Ishikawa (cell line): ENCODE results near the gene FZD2.

Experiments used
- CEBPB ChIP-seq: IDR thresholded peaks from 2 replicates; pipeline ENCODE4 v1.6.1; 2012
- CREB1 ChIP-seq: IDR thresholded peaks from 2 replicates; pipeline ENCODE4 v1.6.1; 2012; ENCODE audit warnings: low read depth
- EGR1 ChIP-seq: IDR thresholded peaks from 2 replicates; pipeline ENCODE4 v1.6.1; 2012
- EP300 ChIP-seq: IDR thresholded peaks from 2 replicates; pipeline ENCODE4 v1.6.1; 2012; ENCODE audit warnings: borderline replicate concordance
- FOXM1 ChIP-seq: IDR thresholded peaks from 2 replicates; pipeline ENCODE4 v1.6.1; 2012; ENCODE audit warnings: low read depth, borderline replicate concordance
- NFIC ChIP-seq: IDR thresholded peaks from 2 replicates; pipeline ENCODE4 v1.6.1; 2012
- RAD21 ChIP-seq: IDR thresholded peaks from 2 replicates; pipeline ENCODE4 v1.6.1; 2012; ENCODE audit warnings: low read depth
- TCF12 ChIP-seq: IDR thresholded peaks from 2 replicates; pipeline ENCODE4 v1.6.1; 2012; ENCODE audit warnings: low read depth
- TEAD4 ChIP-seq: IDR thresholded peaks from 2 replicates; pipeline ENCODE4 v1.6.1; 2012
- YY1 ChIP-seq: IDR thresholded peaks from 2 replicates; pipeline ENCODE4 v1.6.1; 2012; ENCODE audit warnings: low read depth
- ZBTB7A ChIP-seq: IDR thresholded peaks from 2 replicates; pipeline ENCODE4 v1.6.1; 2012; ENCODE audit warnings: low read depth
- TF ChIP-seq, protein P1 (sequence below): IDR thresholded peaks from 2 replicates; pipeline ENCODE4 v1.6.1; 2012; ENCODE audit warnings: low read depth, mild to moderate bottlenecking
- TF ChIP-seq, protein P2 (sequence below): IDR thresholded peaks from 2 replicates; pipeline ENCODE4 v1.6.1; 2012
- TF ChIP-seq, protein P3 (sequence below): IDR thresholded peaks from 2 replicates; pipeline ENCODE4 v1.6.1; 2012

DNA sequence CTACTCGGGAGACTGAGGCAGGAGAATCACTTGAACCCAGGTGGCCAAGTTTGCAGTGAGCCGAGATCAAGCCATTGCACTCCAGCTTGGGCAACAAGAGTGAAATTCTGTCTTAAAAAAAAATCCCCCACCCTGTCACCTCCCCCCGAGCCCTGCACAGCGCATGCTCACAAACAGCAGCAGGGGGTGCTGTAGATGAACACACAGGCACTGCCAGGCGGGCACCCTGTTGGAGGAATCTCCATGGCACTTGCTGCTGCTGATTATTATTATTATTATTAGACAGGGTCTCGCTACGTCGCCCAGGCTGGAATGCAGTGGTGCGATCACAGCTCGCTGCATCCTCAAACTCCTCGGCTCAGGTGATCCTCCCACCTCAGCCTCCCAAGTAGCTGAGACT lies 24.6 kb downstream of the FZD2 start:
- TF ChIP-seq, protein P1, sequence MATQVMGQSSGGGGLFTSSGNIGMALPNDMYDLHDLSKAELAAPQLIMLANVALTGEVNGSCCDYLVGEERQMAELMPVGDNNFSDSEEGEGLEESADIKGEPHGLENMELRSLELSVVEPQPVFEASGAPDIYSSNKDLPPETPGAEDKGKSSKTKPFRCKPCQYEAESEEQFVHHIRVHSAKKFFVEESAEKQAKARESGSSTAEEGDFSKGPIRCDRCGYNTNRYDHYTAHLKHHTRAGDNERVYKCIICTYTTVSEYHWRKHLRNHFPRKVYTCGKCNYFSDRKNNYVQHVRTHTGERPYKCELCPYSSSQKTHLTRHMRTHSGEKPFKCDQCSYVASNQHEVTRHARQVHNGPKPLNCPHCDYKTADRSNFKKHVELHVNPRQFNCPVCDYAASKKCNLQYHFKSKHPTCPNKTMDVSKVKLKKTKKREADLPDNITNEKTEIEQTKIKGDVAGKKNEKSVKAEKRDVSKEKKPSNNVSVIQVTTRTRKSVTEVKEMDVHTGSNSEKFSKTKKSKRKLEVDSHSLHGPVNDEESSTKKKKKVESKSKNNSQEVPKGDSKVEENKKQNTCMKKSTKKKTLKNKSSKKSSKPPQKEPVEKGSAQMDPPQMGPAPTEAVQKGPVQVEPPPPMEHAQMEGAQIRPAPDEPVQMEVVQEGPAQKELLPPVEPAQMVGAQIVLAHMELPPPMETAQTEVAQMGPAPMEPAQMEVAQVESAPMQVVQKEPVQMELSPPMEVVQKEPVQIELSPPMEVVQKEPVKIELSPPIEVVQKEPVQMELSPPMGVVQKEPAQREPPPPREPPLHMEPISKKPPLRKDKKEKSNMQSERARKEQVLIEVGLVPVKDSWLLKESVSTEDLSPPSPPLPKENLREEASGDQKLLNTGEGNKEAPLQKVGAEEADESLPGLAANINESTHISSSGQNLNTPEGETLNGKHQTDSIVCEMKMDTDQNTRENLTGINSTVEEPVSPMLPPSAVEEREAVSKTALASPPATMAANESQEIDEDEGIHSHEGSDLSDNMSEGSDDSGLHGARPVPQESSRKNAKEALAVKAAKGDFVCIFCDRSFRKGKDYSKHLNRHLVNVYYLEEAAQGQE = no peak
- TF ChIP-seq CEBPB = no peak
- TF ChIP-seq CREB1 = no peak
- TF ChIP-seq, protein P2, sequence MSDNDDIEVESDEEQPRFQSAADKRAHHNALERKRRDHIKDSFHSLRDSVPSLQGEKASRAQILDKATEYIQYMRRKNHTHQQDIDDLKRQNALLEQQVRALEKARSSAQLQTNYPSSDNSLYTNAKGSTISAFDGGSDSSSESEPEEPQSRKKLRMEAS = no peak
- peak; percentile 57 for TF ChIP-seq RAD21
- no peak for TF ChIP-seq TEAD4
- TF ChIP-seq ZBTB7A = no peak
- TF ChIP-seq, protein P3, sequence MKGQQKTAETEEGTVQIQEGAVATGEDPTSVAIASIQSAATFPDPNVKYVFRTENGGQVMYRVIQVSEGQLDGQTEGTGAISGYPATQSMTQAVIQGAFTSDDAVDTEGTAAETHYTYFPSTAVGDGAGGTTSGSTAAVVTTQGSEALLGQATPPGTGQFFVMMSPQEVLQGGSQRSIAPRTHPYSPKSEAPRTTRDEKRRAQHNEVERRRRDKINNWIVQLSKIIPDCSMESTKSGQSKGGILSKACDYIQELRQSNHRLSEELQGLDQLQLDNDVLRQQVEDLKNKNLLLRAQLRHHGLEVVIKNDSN = no peak
- TF ChIP-seq FOXM1 = no peak
- TF ChIP-seq YY1 = no peak
- TF ChIP-seq NFIC = no peak
- no peak for TF ChIP-seq TCF12
- TF ChIP-seq EP300 = no peak
- no peak for TF ChIP-seq EGR1
